Keratinocyte (primary cell): Measurements from ENCODE around the gene ZNF280D. TPM values are rescaled to one million over a fixed set of nuclear protein-coding genes. Genes with fewer than 3 reads are reported as not detected.

Source experiments
- DNase-seq: peaks from one replicate; pipeline ENCODE4 v3.0.0-alpha.2; 2011; ENCODE audit warnings: low read depth, missing footprints, low spot score
- FAIRE-seq: peaks from 2 replicates; lab custom pipeline; 2011; peaks lifted over from hg19 to GRCh38; lab: Jason Lieb, UNC
- H2AFZ ChIP-seq: 2 replicates; pipeline ENCODE4 v1.6.0; 2012; ENCODE audit warnings: low read length, control low read depth, inconsistent platforms; ENCODE audit not compliant: control insufficient read depth
- H3K27ac ChIP-seq: 2 replicates; pipeline ENCODE4 v1.5.1; 2011; ENCODE audit warnings: low read length; ENCODE audit not compliant: control insufficient read depth, insufficient read depth
- H3K27me3 ChIP-seq: 3 replicates; pipeline ENCODE4 v1.6.0; 2011; ENCODE audit warnings: low read length; ENCODE audit not compliant: control insufficient read depth, insufficient read depth; ENCODE audit errors: extremely low read depth
- H3K36me3 ChIP-seq, 2 experiments: 2 replicates in 1 of 2; 3 replicates in 1 of 2; pipeline ENCODE4 v1.5.1; 2011; ENCODE audit warnings: low read length in 2 of 2, mild to moderate bottlenecking in 1 of 2; ENCODE audit not compliant: control insufficient read depth in 2 of 2, insufficient read depth in 2 of 2; ENCODE audit errors: extremely low read depth in 1 of 2
- H3K4me1 ChIP-seq: 3 replicates; pipeline ENCODE4 v1.5.1; 2011; ENCODE audit warnings: low read length; ENCODE audit not compliant: control insufficient read depth, insufficient read depth; ENCODE audit errors: extremely low read depth
- H3K4me2 ChIP-seq: 3 replicates; pipeline ENCODE4 v1.6.0; 2011; ENCODE audit warnings: low read depth, low read length; ENCODE audit not compliant: control insufficient read depth, insufficient read depth; ENCODE audit errors: extremely low read depth
- H3K4me3 ChIP-seq, 3 experiments: fragments of 200-600 bp in 1 of 3; sonication (generic) in 1 of 3; 2 replicates in 2 of 3; 3 replicates in 1 of 3; pipeline ENCODE4 v1.5.1; 2011 to 2016; ENCODE audit warnings: low read length in 3 of 3, mild to moderate bottlenecking in 3 of 3, control low read depth in 2 of 3, inconsistent platforms in 1 of 3, low read depth in 1 of 3, mixed read lengths in 1 of 3, mixed run types in 1 of 3, moderate library complexity in 1 of 3; ENCODE audit not compliant: control insufficient read depth in 2 of 3, insufficient read depth in 2 of 3; ENCODE audit errors: extremely low read depth in 1 of 3
- H3K79me2 ChIP-seq: 2 replicates; pipeline ENCODE4 v1.6.0; 2012; ENCODE audit warnings: low read length; ENCODE audit not compliant: control insufficient read depth, insufficient read depth
- H3K9ac ChIP-seq: 3 replicates; pipeline ENCODE4 v1.6.0; 2011; ENCODE audit warnings: low read length; ENCODE audit not compliant: control insufficient read depth, insufficient read depth; ENCODE audit errors: extremely low read depth
- H3K9me1 ChIP-seq: 3 replicates; pipeline ENCODE4 v1.6.0; 2011; ENCODE audit warnings: low read length; ENCODE audit not compliant: control insufficient read depth, insufficient read depth; ENCODE audit errors: extremely low read depth
- H3K9me3 ChIP-seq: 2 replicates; pipeline ENCODE4 v1.5.1; 2012; ENCODE audit warnings: low read depth, low read length; ENCODE audit not compliant: control insufficient read depth
- H4K20me1 ChIP-seq: 3 replicates; pipeline ENCODE4 v1.6.0; 2011; ENCODE audit warnings: low read length; ENCODE audit not compliant: control insufficient read depth, insufficient read depth; ENCODE audit errors: extremely low read depth
- CTCF ChIP-seq, 3 experiments: IDR thresholded peaks in 1 of 3; conservative IDR thresholded peaks in 1 of 3; optimal IDR thresholded peaks in 1 of 3; 2 replicates in 2 of 3; 3 replicates in 1 of 3; pipeline versions ENCODE3 to v1.5.1; 2011; ENCODE audit warnings: low read length in 3 of 3, mild to moderate bottlenecking in 3 of 3, moderate library complexity in 2 of 3, control low read depth in 1 of 3, inconsistent platforms in 1 of 3; ENCODE audit not compliant: insufficient read depth in 2 of 3; ENCODE audit errors: extremely low read depth in 1 of 3
- EZH2 ChIP-seq: IDR thresholded peaks from one replicate; pipeline ENCODE4 v1.6.1; 2012; ENCODE audit warnings: inconsistent platforms, mild to moderate bottlenecking, low read length, moderate library complexity
- dilution Hi-C: fragments of 300-500 bp; cut with MboI; formaldehyde crosslinking; loops from one replicate; pipeline ENCODE4 v1.7.0; 2020; ENCODE audit warnings: low sequenced_read_pairs; ENCODE audit not compliant: extremely low pct_ligation_motif_present
- polyA minus RNA-seq, 3 experiments: library from RNA; depleted of rRNA, polyadenylated mRNA; stranded (reverse); fragments of >200 nt; gene quantifications; 1 replicate in 1 of 3; 2 replicates in 1 of 3; 3 replicates in 1 of 3; pipeline ENCODE4 v1.2.3, GENCODE V29; 2011
- polyA plus RNA-seq, 5 experiments: library from polyadenylated mRNA; depleted of rRNA in 3 of 5; stranded (reverse) in 3 of 5; stranded (forward) in 1 of 5; unstranded in 1 of 5; fragments of >200 nt; gene quantifications; 1 replicate in 1 of 5; 2 replicates in 3 of 5; 3 replicates in 1 of 5; pipeline versions ENCODE4 v1.2.1 to v1.2.3, GENCODE V29; 2011 to 2012; ENCODE audit warnings: missing spikeins in 2 of 5, low read depth in 1 of 5, low replicate concordance in 1 of 5

Gene ZNF280D
- polyA plus RNA-seq (4.0 to 8.7 TPM (median 4.0 TPM) in 3 replicates), polyA minus RNA-seq (1.4 to 10.7 TPM (median 8.9 TPM) in 3 replicates)
- 10.5 TPM for polyA plus RNA-seq (2011; ENCODE audit: low read depth)
- 2.2 and 4.7 TPM in 2 replicates for polyA plus RNA-seq (2011; cell fraction: cytosol; rRNA removed)
- polyA plus RNA-seq (2011; cell fraction: nucleus; rRNA removed), result 7.9 and 11.8 TPM in 2 replicates
- polyA plus RNA-seq (2012; ENCODE audit: low replicate concordance), result 3.5 and 5.7 TPM in 2 replicates
- polyA minus RNA-seq (2011; cell fraction: cytosol; rRNA and poly(A)+ RNA removed), result 4.4 TPM
- 10.3 and 21.6 TPM in 2 replicates for polyA minus RNA-seq (2011; cell fraction: nucleus; rRNA and poly(A)+ RNA removed)

GRCh38 chr15:56733136-56734012 lies at the start of gene ZNF280D:
TSS of gene ZNF280D (minus strand) at chr15:56733509. CDS start at chr15:56707109, 26,400 bp downstream.
- Histone ChIP-seq H3K27ac (peak within 1 kb of the TSS; percentile 85), H3K9ac (peak within 1 kb of the TSS; percentile 89), H3K9me1 (no peaks in the 10 kb centered on the region), H2AFZ (peak within 1 kb of the TSS; percentile 95), H4K20me1 (no peaks in the 10 kb centered on the region), H3K9me3 (no peaks in the 10 kb centered on the region), H3K4me1 (peaks cover 19% of the 10 kb centered on the region), H3K36me3 (peaks cover 0 to 2% of the 10 kb centered on the region in 2 experiments), H3K79me2 (peaks cover 31% of the 10 kb centered on the region), H3K4me3 (peak within 1 kb of the TSS; percentile 58 to 84 (median 83)), H3K4me2 (peak within 1 kb of the TSS; percentile 96), H3K27me3 (no peaks in the 10 kb centered on the region)
- DNase-seq (peak; percentile 30), FAIRE-seq (no peak)
- TF ChIP-seq EZH2 (no peak), CTCF (optimal IDR thresholded peaks at IDR 0.05 in 1 of 3, IDR thresholded peaks at IDR 0.05 in 1 of 3, conservative IDR thresholded peaks at IDR 0.05 in 1 of 3; ENCODE audit: extremely low read depth in 1 of 3, insufficient read depth in 2 of 3, low read length in 3 of 3) (no peak)
- dilution Hi-C loops, result no loop called here

GRCh38 chr15:56782306-56782705 lies 49.0 kb upstream of the ZNF280D start:
- no peak overlapping the region for H3K9ac ChIP-seq
- no peak overlapping the region for H3K4me3 ChIP-seq
- no peak for DNase-seq
- no peak for TF ChIP-seq CTCF (optimal IDR thresholded peaks at IDR 0.05 in 1 of 3, IDR thresholded peaks at IDR 0.05 in 1 of 3, conservative IDR thresholded peaks at IDR 0.05 in 1 of 3; ENCODE audit: extremely low read depth in 1 of 3, insufficient read depth in 2 of 3, low read length in 3 of 3)
- TF ChIP-seq EZH2, result no peak
- no peaks in the 10 kb centered on the region for H3K9me3 ChIP-seq
- no peaks in the 10 kb centered on the region for H3K79me2 ChIP-seq
- H3K9me1 ChIP-seq, result no peaks in the 10 kb centered on the region
- dilution Hi-C loops, result no loop called here
- no peak overlapping the region for H3K27ac ChIP-seq
- no peak overlapping the region for H3K4me2 ChIP-seq
- H3K4me1 ChIP-seq, result no peaks in the 10 kb centered on the region
- no peak for FAIRE-seq
- no peaks in the 10 kb centered on the region for H3K27me3 ChIP-seq
- H2AFZ ChIP-seq, result no peak overlapping the region
- no peaks in the 10 kb centered on the region for H4K20me1 ChIP-seq
- H3K36me3 ChIP-seq, result no peaks in the 10 kb centered on the region
